Measurements from ENCODE around the gene SLC44A1.
"Not testable (repeated sequence)": the region's sequence is repeated elsewhere in the genome, so short reads cannot be mapped to it uniquely, and the experiment has no call there.

The SLC44A1 gene

DNA sequence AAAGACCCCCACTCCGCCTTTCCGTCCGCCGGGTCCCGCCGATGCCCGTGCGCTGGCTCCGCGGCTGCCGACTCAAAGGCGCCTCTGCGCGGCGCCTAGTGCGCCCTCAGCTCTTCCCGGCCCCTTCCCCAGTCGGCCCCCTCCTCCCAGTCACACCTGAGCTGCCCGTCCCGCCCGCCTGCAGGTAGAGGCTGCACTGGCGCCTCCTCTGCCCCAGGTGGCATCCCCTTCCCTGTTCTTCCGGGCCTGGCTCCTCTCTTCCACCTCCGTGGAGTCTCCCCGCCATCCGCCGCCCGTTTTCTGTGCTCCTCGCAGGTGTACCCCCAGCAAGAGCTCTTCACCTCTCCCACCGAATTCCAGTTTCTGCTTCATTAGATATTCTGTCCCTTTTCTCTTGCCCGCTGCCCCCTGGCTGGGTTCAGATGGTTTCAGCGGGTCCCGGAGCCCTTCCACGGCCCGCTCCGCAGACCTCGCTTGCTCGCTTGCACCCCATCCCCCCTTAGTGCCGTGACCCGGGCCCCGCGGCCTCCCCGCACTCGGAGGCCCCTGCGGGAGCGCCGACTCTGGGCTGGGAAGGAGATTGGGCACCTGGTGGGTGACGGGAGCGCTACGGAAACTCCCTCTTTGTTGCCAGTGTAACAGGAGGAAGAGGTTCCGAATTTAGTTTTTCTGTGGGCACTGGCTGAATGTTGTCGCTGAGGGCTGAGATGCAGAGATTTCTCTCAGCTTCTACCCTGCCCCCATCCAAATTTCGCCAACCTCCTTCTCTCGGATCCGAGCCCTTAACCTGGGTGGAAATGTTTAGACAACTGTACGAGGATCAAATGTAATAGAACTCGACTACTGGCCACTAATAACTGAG is 809 bp downstream of the SLC44A1 start:
- peaks cover 13% of the 10 kb centered on the region for H3K4me1 Mint-ChIP-seq
- H3K27ac Mint-ChIP-seq (ENCODE audit: low read depth), result peak overlapping the region; percentile 83
- no peaks in the 10 kb centered on the region for H3K9me3 Mint-ChIP-seq
- peaks cover 7% of the 10 kb centered on the region for H3K36me3 Mint-ChIP-seq (ENCODE audit: insufficient read depth)
- H3K4me3 Mint-ChIP-seq, result peak overlapping the region; percentile 88
- peak; percentile 27 for ATAC-seq (replicated peaks; ENCODE audit: extremely low read depth, poor library complexity, severe bottlenecking)
- peaks cover 25% of the 10 kb centered on the region for H3K27me3 Mint-ChIP-seq
- peak; percentile 18 to 22 for DNase-seq (ENCODE audit: low spot score in 2 of 2)

DNA sequence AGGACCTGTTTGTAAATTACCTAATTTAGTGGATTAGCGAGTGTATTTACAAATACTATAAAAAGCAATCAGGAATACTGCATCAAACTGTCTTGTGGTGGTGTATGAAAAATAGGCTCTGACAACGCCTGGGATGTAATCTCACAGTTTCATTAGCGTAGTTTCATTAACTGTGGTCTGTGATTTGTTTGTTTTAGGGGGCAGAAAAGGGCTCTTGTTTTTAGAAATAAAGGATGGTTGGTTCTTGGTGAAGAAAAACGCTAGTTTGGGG is 1.4 kb downstream of the SLC44A1 start:
- Mint-ChIP-seq H3K27me3 (peaks cover 19% of the 10 kb centered on the region), H3K9me3 (no peaks in the 10 kb centered on the region), H3K36me3 (ENCODE audit: insufficient read depth) (peaks cover 7% of the 10 kb centered on the region), H3K27ac (ENCODE audit: low read depth) (peak overlapping the region; percentile 83), H3K4me1 (peaks cover 13% of the 10 kb centered on the region), H3K4me3 (peak overlapping the region; percentile 88)
- DNase-seq (ENCODE audit: low spot score in 2 of 2) (no peak), ATAC-seq (replicated peaks; ENCODE audit: extremely low read depth, poor library complexity, severe bottlenecking) (no peak)

DNA sequence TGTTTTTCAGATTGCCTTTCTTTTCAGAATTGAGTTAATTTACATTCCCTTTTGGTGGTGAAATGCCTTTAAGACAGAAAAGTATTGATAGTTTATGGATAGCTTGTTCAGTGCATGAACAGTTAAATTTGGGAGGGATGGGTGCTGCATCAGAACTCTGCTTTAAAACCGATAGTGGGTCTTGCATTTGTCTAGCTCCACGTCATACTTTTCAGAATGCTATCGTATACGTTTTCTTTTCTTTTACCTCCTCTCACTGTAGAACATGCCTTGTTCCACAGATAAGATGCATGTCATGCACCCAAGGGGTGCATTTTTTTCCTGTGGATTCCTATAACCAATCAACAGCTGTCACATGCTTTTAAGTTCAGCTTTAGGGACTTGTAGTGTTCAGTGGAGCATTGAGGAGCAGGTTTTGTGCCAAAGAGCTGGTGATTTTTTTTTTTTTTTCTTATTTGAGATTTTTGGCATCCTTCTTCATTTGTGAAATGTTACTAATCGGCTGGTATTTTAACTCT is 2.3 kb downstream of the SLC44A1 start:
- ATAC-seq (replicated peaks; ENCODE audit: extremely low read depth, poor library complexity, severe bottlenecking) (no peak), DNase-seq (ENCODE audit: low spot score in 2 of 2) (no peak)
- peaks cover 7% of the 10 kb centered on the region for H3K36me3 Mint-ChIP-seq (ENCODE audit: insufficient read depth)
- peak overlapping the region; percentile 88 for H3K4me3 Mint-ChIP-seq
- H3K27ac Mint-ChIP-seq (ENCODE audit: low read depth), result peak overlapping the region; percentile 83
- H3K4me1 Mint-ChIP-seq, result peaks cover 13% of the 10 kb centered on the region
- H3K9me3 Mint-ChIP-seq, result no peaks in the 10 kb centered on the region
- peaks cover 10% of the 10 kb centered on the region for H3K27me3 Mint-ChIP-seq

DNA sequence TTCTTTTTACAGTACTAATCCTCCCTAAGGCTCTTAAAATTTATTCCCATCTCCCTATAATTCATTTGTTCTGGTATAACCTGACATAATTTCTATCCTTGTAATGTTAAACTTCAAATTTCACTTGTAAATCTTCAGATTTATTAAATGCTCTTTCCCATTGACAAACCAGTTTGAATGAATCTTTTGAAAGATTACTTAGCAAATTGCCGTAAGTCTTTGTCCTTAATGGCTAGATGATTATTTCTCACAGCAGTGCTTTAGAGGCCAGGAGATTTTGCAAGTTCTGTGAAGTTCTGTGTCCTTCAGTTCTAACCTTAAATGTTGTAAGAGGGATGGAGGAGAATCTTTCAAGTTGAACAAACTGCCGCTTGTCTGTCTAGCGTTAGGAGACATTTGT is 4.2 kb downstream of the SLC44A1 start:
- peaks cover 13% of the 10 kb centered on the region for H3K4me1 Mint-ChIP-seq
- H3K27ac Mint-ChIP-seq (ENCODE audit: low read depth), result no peak overlapping the region
- H3K27me3 Mint-ChIP-seq, result no peaks in the 10 kb centered on the region

DNA sequence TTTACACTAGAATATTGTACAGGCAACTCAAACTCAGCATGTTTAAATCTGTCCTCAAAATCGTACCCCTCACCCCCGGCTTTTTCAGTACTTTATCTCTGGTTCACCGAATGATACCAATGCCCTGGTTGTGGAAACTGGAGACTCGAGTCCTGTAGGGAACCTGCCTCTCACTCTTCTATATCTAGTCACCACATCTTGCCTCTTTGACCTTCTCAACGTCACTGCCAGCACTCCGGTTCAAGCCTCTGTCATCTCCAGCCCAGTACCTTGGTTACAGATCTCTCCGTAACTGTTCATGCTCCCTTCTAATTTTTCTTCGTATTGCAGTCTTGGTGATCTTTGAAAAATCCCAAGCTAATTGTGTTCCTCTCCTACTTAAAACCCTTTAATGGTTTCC is 6.7 kb downstream of the SLC44A1 start:
- Mint-ChIP-seq H3K4me3 (no peak overlapping the region), H3K27ac (ENCODE audit: low read depth) (no peak overlapping the region), H3K4me1 (peaks cover 1% of the 10 kb centered on the region), H3K9me3 (no peaks in the 10 kb centered on the region), H3K27me3 (no peaks in the 10 kb centered on the region), H3K36me3 (ENCODE audit: insufficient read depth) (no peaks in the 10 kb centered on the region)
- DNase-seq (ENCODE audit: low spot score in 2 of 2) (no peak), ATAC-seq (replicated peaks; ENCODE audit: extremely low read depth, poor library complexity, severe bottlenecking) (no peak)

More for the DNA sequence above, 4.2 kb downstream of the SLC44A1 start:
- no peak overlapping the region for H3K4me3 Mint-ChIP-seq
- no peaks in the 10 kb centered on the region for H3K9me3 Mint-ChIP-seq
- ATAC-seq (replicated peaks; ENCODE audit: extremely low read depth, poor library complexity, severe bottlenecking) (no peak), DNase-seq (ENCODE audit: low spot score in 2 of 2) (no peak)
- peaks cover 7% of the 10 kb centered on the region for H3K36me3 Mint-ChIP-seq (ENCODE audit: insufficient read depth)

DNA sequence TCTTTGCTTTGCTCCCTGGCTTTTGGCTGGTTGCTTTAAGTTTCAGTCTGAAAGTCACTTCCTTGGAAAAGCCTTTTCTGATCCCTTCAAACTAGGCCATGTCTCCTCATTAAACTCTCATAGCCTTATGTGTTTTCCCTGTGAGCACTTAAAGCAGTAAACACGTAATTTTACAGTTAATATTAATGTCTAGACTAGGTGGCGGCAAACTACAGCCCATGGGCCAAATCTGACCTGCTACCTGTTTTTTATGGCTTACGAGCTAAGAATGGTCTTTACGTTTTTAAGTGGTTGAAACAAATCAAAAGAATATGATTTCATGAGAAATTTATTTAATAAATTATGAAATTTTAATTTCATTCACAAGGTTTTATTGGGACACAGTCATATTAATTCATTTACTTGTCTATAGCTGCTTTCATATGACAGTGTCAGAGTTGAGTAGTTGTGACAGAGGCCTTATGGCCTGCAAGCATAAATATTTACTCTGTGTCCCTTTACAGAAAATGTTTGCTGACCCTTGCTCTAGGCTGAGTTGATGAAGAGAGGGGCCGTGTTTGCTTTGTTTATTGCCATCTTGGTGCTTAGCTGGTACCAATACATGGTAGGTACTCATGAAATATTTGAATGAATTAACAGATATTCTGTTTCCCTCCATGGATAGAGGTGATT is 7.4 kb downstream of the SLC44A1 start:
- no peak overlapping the region for H3K4me3 Mint-ChIP-seq
- ATAC-seq (replicated peaks; ENCODE audit: extremely low read depth, poor library complexity, severe bottlenecking), result no peak
- DNase-seq (ENCODE audit: low spot score in 2 of 2), result no peak
- no peaks in the 10 kb centered on the region for H3K27me3 Mint-ChIP-seq
- H3K4me1 Mint-ChIP-seq, result no peaks in the 10 kb centered on the region
- H3K27ac Mint-ChIP-seq (ENCODE audit: low read depth), result no peak overlapping the region
- no peaks in the 10 kb centered on the region for H3K9me3 Mint-ChIP-seq
- H3K36me3 Mint-ChIP-seq (ENCODE audit: insufficient read depth), result no peaks in the 10 kb centered on the region

DNA sequence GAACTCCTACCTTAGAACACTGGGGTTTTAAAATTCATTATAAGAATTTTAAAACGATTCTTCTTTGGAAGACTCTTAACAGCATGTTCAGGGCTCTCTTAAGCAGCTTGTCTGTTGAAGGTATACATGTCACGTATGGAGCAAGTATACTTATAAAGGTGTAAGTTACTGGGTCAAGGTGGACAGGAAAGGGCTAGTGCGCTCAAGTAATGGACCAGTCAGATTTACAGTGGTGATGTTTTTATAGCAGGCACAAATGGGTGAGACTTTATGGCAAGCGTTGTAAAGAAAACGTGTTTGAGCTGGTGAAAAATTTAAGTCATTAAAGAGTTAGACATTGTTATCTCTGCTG is 7.9 kb downstream of the SLC44A1 start:
- Mint-ChIP-seq H3K4me1 (peaks cover under 1% of the 10 kb centered on the region), H3K4me3 (no peak overlapping the region)

DNA sequence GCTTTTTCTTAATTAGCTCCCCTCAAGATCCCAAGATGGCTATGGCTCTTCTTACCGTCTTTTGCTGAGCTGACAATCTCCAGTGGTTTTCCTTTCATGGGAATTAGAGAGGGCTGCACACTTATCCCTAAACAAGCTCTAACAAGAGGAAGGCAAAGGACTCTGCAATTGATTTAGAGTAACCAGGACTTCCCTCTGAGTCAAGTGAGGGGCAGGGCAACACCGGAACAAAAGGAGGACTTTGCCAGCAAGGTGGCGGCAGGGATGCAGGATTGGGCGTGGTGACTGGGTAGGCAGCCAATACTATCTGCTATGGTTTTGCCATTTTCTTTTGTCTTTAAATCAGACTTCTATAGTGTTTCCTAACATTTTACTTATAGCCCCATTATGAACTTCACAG is 9.8 kb downstream of the SLC44A1 start:
- no peak overlapping the region for H3K4me3 Mint-ChIP-seq
- H3K36me3 Mint-ChIP-seq (ENCODE audit: insufficient read depth), result no peaks in the 10 kb centered on the region
- DNase-seq (ENCODE audit: low spot score in 2 of 2) (no peak), ATAC-seq (replicated peaks; ENCODE audit: extremely low read depth, poor library complexity, severe bottlenecking) (no peak)
- H3K4me1 Mint-ChIP-seq, result peaks cover 7% of the 10 kb centered on the region
- no peak overlapping the region for H3K27ac Mint-ChIP-seq (ENCODE audit: low read depth)
- no peaks in the 10 kb centered on the region for H3K9me3 Mint-ChIP-seq
- no peaks in the 10 kb centered on the region for H3K27me3 Mint-ChIP-seq

More for the DNA sequence above, 7.9 kb downstream of the SLC44A1 start:
- no peak for ATAC-seq (replicated peaks; ENCODE audit: extremely low read depth, poor library complexity, severe bottlenecking)
- H3K27me3 Mint-ChIP-seq, result no peaks in the 10 kb centered on the region
- H3K9me3 Mint-ChIP-seq, result no peaks in the 10 kb centered on the region
- no peak overlapping the region for H3K27ac Mint-ChIP-seq (ENCODE audit: low read depth)
- DNase-seq (ENCODE audit: low spot score in 2 of 2), result no peak
- no peaks in the 10 kb centered on the region for H3K36me3 Mint-ChIP-seq (ENCODE audit: insufficient read depth)

DNA sequence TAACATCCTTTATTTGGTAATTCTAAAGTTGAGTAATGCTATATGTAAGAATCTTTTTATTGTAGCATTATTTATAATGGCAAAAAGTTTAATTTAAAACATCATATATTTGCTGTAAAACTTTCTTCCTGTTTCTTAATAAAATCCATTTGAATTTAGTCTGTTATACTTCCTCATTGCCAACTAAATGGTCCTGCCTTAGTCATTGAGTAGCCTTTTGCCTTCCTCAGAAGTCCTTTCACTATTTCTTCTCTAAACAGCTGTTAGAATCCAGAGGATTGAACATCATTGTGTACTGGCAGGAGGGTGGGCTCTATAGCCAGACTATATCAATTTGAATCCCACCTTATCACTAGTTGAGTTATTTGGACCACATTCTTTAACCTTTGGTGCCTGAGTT is 11.0 kb downstream of the SLC44A1 start:
- ATAC-seq (replicated peaks; ENCODE audit: extremely low read depth, poor library complexity, severe bottlenecking), result no peak
- H3K27ac Mint-ChIP-seq (ENCODE audit: low read depth), result no peak overlapping the region
- H3K4me1 Mint-ChIP-seq, result peaks cover 12% of the 10 kb centered on the region
- H3K36me3 Mint-ChIP-seq (ENCODE audit: insufficient read depth), result no peaks in the 10 kb centered on the region
- H3K4me3 Mint-ChIP-seq, result no peak overlapping the region
- no peak for DNase-seq (ENCODE audit: low spot score in 2 of 2)
- no peaks in the 10 kb centered on the region for H3K27me3 Mint-ChIP-seq
- no peaks in the 10 kb centered on the region for H3K9me3 Mint-ChIP-seq

DNA sequence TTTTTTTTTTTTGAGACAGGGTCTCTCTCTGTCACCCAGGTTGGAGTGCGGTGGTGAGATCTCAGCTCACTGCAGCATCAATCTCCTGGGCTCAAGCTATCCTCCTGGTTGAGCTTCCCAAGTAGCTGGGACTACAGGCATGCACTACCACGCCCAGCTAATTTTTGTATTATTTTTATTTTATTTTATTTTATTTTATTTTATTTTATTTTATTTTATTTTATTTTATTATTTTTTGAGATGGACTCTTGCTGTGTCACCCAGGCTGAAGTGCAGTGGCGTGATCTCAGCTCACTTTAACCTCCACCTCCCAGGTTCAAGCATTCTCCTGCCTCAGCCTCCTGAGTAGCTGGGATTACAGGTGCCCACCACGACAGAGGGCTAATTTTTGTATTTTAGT is 12.1 kb downstream of the SLC44A1 start:
- not testable (repeated sequence) for H3K36me3 Mint-ChIP-seq (ENCODE audit: insufficient read depth); H3K9me3 Mint-ChIP-seq; ATAC-seq (replicated peaks; ENCODE audit: extremely low read depth, poor library complexity, severe bottlenecking); H3K27ac Mint-ChIP-seq (ENCODE audit: low read depth); H3K27me3 Mint-ChIP-seq; H3K4me3 Mint-ChIP-seq; DNase-seq (ENCODE audit: low spot score in 2 of 2)
- H3K4me1 Mint-ChIP-seq, result peaks cover 12% of the 10 kb centered on the region

DNA sequence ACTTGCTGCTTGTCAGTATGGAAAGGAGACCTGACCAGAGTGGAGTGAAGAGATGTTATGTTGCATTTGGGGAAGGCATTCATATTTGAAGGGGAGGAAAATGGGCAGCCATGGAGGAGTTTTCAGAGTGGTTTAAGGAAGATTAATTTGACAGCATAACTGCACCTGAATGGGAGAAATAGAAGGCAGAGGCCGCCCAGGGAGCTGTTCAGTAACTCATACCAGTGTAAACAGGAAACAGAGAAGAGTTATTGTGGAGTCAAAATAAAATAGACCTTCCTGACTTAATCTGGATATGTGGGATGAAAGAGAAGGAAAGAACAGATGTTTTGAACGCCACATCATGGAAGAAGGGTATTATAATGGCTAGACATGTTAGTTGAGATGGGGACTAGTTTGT is 13.4 kb downstream of the SLC44A1 start:
- Mint-ChIP-seq H3K9me3 (no peaks in the 10 kb centered on the region), H3K36me3 (ENCODE audit: insufficient read depth) (no peaks in the 10 kb centered on the region), H3K4me3 (no peak overlapping the region), H3K27me3 (no peaks in the 10 kb centered on the region), H3K27ac (ENCODE audit: low read depth) (no peak overlapping the region), H3K4me1 (peaks cover 12% of the 10 kb centered on the region)
- DNase-seq (ENCODE audit: low spot score in 2 of 2) (no peak), ATAC-seq (replicated peaks; ENCODE audit: extremely low read depth, poor library complexity, severe bottlenecking) (no peak)

DNA sequence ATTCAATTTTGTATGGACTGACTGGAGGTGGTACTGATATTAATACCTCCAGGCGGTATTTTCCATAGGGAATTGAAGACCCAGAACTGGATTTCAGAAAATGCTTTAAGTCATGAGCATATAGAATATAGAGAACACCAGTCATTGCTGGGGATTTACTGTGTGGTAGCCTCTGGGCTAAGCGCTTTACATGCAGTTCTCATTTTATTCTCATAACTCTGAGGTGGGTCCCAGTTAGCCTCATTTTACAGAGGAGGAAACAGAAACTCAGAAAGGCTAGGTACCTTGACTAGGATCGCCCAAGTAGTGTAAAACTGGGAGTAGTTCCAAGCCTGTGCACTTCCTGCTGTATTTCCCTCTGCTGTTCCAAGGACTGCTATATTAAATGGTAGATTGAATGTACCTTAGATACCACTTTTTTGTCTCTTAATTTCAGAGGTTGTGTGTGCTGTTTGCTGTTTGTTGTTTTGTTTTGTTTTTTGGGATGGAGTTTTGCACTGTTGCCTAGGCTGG is 13.8 kb downstream of the SLC44A1 start:
- ATAC-seq (replicated peaks; ENCODE audit: extremely low read depth, poor library complexity, severe bottlenecking) (no peak), DNase-seq (ENCODE audit: low spot score in 2 of 2) (no peak)
- H3K4me1 Mint-ChIP-seq, result peaks cover 12% of the 10 kb centered on the region
- no peak overlapping the region for H3K4me3 Mint-ChIP-seq
- H3K27ac Mint-ChIP-seq (ENCODE audit: low read depth), result no peak overlapping the region
- H3K9me3 Mint-ChIP-seq, result no peaks in the 10 kb centered on the region
- no peaks in the 10 kb centered on the region for H3K27me3 Mint-ChIP-seq
- H3K36me3 Mint-ChIP-seq (ENCODE audit: insufficient read depth), result no peaks in the 10 kb centered on the region

DNA sequence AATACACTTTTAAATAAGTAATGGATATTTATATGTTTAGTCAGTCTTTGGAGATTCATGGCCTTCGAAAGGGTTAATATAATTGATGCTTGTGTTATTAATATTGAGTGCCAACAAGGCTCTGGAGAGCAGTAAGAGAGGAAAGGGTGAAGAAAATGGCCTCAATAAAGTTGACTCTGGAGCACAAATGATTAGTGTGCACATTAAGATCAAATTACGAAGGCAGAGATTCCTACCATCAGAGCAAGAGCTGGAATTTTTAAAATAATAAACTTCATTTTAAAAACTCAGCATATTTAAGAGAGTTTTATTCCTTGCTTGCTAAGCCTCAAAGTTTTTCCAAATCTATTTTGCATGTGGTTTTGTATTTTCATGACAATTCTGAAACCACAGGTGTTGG is 14.8 kb downstream of the SLC44A1 start:
- ATAC-seq (replicated peaks; ENCODE audit: extremely low read depth, poor library complexity, severe bottlenecking) (no peak), DNase-seq (ENCODE audit: low spot score in 2 of 2) (no peak)
- H3K4me1 Mint-ChIP-seq, result peaks cover 12% of the 10 kb centered on the region
- H3K27ac Mint-ChIP-seq (ENCODE audit: low read depth), result no peak overlapping the region
- no peaks in the 10 kb centered on the region for H3K9me3 Mint-ChIP-seq
- no peaks in the 10 kb centered on the region for H3K36me3 Mint-ChIP-seq (ENCODE audit: insufficient read depth)
- H3K27me3 Mint-ChIP-seq, result no peaks in the 10 kb centered on the region
- no peak overlapping the region for H3K4me3 Mint-ChIP-seq
